ENCODE data around the gene DAZAP1. TPM values are rescaled to one million over a fixed set of nuclear protein-coding genes. Genes with fewer than 3 reads are reported as not detected.

The DAZAP1 gene
- total RNA-seq, 4 donors from 2014 or later: 34.4 to 77.3 (median 67.7) TPM

DNA sequence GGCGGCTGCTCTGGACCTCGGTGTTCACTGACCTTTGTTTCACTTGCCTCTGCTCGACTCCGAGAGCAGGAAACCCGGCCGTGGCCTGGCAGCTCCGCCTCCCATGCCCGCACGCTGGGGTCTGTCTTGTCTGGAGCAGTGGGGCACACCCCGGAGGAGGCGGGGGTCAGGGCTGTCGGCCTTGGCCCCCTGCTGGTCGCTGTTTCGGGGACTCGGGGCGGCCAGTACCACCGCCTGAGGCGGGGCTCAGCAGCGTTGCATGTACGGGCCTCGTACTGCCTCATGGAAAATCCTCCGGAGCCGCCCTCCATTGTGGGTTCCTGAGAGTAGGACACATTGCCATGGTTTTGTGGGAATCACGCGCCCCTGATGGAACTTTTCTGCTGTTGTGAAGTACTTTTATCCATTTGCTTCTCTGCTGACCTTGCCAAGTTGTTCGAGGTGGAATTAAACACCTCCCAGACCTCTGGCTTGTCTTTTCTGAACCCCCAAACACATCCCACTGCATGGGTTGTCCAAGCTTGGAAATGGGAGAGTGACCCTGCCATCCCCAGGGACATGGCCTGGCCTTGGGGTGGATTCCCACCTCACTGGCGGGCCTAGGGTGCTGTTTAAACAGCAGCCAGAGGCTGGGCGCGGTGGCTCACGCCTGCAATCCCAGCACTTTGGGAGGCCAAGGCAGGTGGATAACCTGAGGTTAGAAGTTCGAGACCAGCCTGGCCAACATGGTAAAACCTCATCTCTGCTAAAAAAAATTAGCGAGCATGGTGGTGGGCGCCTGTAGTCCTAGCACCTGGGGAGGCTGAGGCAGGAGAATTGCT, 29.2 kb upstream of the DAZAP1 start:
- no peak overlapping the region for H3K27ac ChIP-seq
- H3K4me3 ChIP-seq (replicated peaks in 1 of 3): no peak overlapping the region
- intact Hi-C loops (cut with DNase I): no loop called here
- H3K4me1 ChIP-seq: no peaks in the 10 kb centered on the region
- H3K27me3 ChIP-seq: no peaks in the 10 kb centered on the region
- no peaks in the 10 kb centered on the region for H3K9me3 ChIP-seq
- no peak for TF ChIP-seq POLR2A (IDR thresholded peaks at IDR 0.05)
- TF ChIP-seq, protein P1, sequence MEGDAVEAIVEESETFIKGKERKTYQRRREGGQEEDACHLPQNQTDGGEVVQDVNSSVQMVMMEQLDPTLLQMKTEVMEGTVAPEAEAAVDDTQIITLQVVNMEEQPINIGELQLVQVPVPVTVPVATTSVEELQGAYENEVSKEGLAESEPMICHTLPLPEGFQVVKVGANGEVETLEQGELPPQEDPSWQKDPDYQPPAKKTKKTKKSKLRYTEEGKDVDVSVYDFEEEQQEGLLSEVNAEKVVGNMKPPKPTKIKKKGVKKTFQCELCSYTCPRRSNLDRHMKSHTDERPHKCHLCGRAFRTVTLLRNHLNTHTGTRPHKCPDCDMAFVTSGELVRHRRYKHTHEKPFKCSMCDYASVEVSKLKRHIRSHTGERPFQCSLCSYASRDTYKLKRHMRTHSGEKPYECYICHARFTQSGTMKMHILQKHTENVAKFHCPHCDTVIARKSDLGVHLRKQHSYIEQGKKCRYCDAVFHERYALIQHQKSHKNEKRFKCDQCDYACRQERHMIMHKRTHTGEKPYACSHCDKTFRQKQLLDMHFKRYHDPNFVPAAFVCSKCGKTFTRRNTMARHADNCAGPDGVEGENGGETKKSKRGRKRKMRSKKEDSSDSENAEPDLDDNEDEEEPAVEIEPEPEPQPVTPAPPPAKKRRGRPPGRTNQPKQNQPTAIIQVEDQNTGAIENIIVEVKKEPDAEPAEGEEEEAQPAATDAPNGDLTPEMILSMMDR (IDR thresholded peaks at IDR 0.05): no peak
- H3K36me3 ChIP-seq: peaks cover 0 to 13% of the 10 kb centered on the region in 2 donors
- 92 to 95% methylated on average over 12 to 26 of the region's 33 CpGs for WGBS, 2 donors
- no peak for DNase-seq

DNA sequence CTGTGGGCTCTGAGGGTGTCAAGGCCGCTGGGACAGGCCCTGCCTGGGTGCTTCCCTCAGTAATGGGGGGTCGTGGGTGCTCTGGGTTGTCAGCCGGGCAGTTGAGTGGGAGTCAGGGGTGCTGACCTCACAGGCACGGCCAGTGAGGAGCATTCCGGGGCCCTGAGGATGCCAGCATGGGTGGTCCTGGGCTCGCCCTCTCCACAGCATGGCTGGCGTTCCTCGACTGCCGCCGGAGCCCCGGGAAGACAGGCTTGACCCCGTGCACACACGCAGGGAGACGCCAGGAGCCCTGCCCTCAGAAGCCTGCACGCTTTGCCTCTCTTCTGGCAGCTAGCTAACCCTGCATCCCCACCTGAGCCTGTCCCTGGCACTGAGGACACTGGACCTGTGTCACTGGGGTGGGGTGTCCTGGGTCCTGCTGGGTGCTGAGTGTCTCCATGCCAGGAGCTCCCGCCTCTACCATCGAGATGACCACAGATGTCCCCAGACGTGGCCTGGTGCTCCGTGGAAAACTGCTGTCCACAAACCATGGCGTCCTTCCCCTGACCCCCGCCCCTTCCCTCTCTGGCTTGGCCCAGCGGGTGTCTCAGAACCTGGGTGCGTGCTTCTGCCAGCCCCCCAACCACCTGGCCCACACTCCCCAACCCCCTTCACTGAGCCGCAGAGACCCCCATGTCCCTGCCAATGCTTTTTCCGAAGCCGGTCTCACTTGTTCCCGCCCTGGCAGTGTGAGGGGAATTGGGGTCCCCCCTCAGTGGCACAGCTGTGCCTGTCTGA, 28.1 kb upstream of the DAZAP1 start:
- Histone ChIP-seq H3K27me3 (no peaks in the 10 kb centered on the region), H3K36me3 (peaks cover 0 to 1% of the 10 kb centered on the region in 2 donors), H3K27ac (no peak overlapping the region), H3K9me3 (no peaks in the 10 kb centered on the region), H3K4me1 (no peaks in the 10 kb centered on the region), H3K4me3 (replicated peaks in 1 of 3) (no peak overlapping the region)
- no peak for DNase-seq
- 83 to 86% methylated on average over 10 to 20 of the region's 27 CpGs for WGBS, 2 donors
- intact Hi-C loops (cut with DNase I): no loop called here
- TF ChIP-seq, protein P1 (IDR thresholded peaks at IDR 0.05): no peak
- no peak for TF ChIP-seq POLR2A (IDR thresholded peaks at IDR 0.05)

DNA sequence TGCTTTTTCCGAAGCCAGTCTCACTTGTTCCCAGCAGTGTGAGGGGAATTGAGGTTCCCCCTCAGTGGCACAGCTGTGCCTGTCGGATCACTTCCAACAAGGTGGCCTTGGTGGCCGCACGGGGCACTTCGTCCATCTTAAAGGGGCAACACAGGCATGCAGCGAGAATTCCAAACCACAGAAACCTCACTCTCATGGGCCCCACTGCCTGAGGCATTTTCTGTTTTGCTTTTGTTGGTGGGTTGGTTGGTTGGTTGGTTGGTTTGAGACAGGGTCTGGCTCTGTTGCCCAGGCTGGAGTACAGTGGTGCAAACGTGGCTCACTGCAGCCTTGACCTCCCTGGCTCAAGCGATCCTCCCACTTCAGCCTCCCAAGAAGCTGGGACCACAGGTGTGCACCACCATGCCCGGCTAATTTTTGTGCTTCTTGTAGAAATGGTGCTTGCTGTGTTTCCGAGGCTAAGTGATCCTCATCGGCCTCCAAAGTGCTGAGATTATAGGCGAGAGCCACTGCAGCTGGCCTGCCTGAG, 27.4 kb upstream of the DAZAP1 start:
- peaks cover 6% of the 10 kb centered on the region in 2 donors for H3K4me1 ChIP-seq
- H3K27me3 ChIP-seq: no peaks in the 10 kb centered on the region
- H3K36me3 ChIP-seq: no peaks in the 10 kb centered on the region
- intact Hi-C loops (cut with DNase I): no loop called here
- H3K4me3 ChIP-seq (replicated peaks in 1 of 3): no peak overlapping the region
- no peak for TF ChIP-seq POLR2A (IDR thresholded peaks at IDR 0.05)
- TF ChIP-seq, protein P1 (IDR thresholded peaks at IDR 0.05): no peak
- no peak overlapping the region for H3K27ac ChIP-seq
- H3K9me3 ChIP-seq: no peaks in the 10 kb centered on the region
- 78 to 87% methylated on average over 8 to 12 of the region's 12 CpGs for WGBS, 2 donors
- no peak for DNase-seq

DNA sequence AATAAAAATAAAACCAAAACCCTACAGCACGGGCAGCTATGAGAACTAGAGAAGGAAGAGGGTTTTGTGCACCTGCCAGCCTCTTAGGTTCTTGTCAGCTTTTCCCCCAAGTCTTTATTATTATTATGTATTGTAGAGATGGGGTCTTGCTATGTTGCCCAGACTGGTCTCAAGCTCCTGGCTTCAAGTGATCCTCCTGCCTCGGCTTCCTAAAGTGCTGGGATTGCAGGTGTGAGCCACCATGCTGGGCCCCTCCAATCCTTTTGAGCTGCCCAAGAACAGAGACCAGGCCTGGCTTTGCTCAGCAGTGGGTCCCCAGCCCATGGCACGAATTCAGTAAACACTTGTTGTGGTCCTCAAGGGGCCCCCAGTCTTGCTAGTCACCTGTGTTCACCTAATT, 25.1 kb upstream of the DAZAP1 start:
- TF ChIP-seq POLR2A (IDR thresholded peaks at IDR 0.05): no peak
- TF ChIP-seq, protein P1 (IDR thresholded peaks at IDR 0.05): no peak
- Histone ChIP-seq H3K36me3 (no peaks in the 10 kb centered on the region), H3K9me3 (no peaks in the 10 kb centered on the region), H3K27me3 (no peaks in the 10 kb centered on the region), H3K4me3 (replicated peaks in 1 of 3) (no peak overlapping the region), H3K27ac (no peak overlapping the region), H3K4me1 (peaks cover 11 to 18% of the 10 kb centered on the region in 2 donors)
- 83 to 86% methylated on average over 2 to 3 of the region's 3 CpGs for WGBS, 2 donors
- DNase-seq: no peak
- intact Hi-C loops (cut with DNase I): no loop called here

DNA sequence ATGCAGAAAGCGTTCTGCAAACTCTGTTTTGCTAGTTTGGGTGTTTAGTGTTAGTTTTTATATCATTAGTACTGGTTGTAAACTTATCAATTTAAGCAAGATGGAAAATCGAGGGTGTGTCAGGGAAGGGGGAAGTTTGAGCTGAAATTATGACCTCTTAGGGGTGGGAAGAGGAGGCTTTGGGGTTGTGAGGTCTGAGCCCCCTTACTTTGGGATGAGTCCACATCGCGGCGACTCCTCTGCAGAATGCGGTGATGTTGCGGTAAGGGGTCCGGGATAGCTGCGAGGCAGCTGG, 24.4 kb upstream of the DAZAP1 start:
- TF ChIP-seq, protein P1 (IDR thresholded peaks at IDR 0.05): no peak
- TF ChIP-seq POLR2A (IDR thresholded peaks at IDR 0.05): no peak
- Histone ChIP-seq H3K36me3 (no peaks in the 10 kb centered on the region), H3K4me1 (peaks cover 11 to 18% of the 10 kb centered on the region in 2 donors), H3K9me3 (no peaks in the 10 kb centered on the region), H3K27ac (no peak overlapping the region), H3K4me3 (replicated peaks in 1 of 3) (no peak overlapping the region), H3K27me3 (no peaks in the 10 kb centered on the region)
- DNase-seq: no peak
- intact Hi-C loops (cut with DNase I): no loop called here
- WGBS, 2 donors: 19% methylated on average over 9 of the region's 9 CpGs
